T-helper 1 cell treated with Interleukin-12 subunit alpha and Interleukin-12 subunit beta and Interleukin-4 antibody, amounts not matched to agents 30 μg/mL and 1 μg/mL, for 36 hours (primary cell): ENCODE data around the gene PGLYRP3.
A peak's percentile ranks its signal among the peaks of the same experiment; 100 is the strongest.

Source experiments
- H3K27ac Mint-ChIP-seq: one replicate; pipeline ENCODE4 v1.8.0; 2021; ENCODE audit warnings: mild to moderate bottlenecking, mixed read lengths
- H3K27me3 Mint-ChIP-seq: one replicate; pipeline ENCODE4 v1.8.0; 2021; ENCODE audit warnings: low read depth, mixed read lengths
- H3K36me3 Mint-ChIP-seq: one replicate; pipeline ENCODE4 v1.8.0; 2021; ENCODE audit warnings: low read depth, mixed read lengths
- H3K4me1 Mint-ChIP-seq: one replicate; pipeline ENCODE4 v1.8.0; 2021; ENCODE audit warnings: low read depth, mixed read lengths
- H3K4me3 Mint-ChIP-seq: one replicate; pipeline ENCODE4 v1.8.0; 2021; ENCODE audit warnings: mild to moderate bottlenecking, moderate library complexity, mixed read lengths
- H3K9me3 Mint-ChIP-seq: one replicate; pipeline ENCODE4 v1.8.0; 2021; ENCODE audit warnings: mixed read lengths

PGLYRP3 gene

DNA sequence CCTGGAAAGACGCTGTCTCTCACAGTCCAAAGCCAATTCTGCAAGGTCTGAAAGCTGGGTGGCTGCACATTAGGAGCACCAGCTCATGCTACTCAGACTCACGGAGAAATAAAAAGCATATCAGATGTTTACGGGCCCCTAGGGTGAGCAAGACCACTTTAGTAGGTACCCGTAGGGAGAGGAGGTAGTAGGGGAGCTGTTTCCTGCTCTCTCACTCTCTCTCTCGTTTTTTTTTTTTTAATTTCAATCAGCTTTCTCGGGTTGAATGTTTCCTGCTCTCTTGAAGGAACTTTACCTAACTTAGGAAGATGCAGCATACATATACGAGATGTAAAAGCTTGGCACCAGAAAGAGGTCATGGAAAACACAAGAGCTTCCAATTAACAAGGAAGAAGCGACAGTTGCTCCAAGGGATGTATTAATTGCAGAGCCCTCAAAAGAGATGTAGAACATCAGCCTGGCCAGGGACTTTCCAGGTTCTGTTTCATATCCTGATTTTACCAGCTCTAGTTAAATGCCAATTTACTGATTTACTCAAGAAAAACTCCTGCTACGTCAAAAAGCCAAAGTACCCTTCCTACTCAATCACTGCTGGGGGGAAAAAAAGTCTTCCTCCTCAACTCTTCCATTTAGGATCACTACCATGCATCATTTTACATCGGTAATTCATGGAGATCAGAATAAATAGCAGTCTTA, 50.1 kb downstream of the PGLYRP3 start:
- H3K4me3 Mint-ChIP-seq, result peak overlapping the region; percentile 3

DNA sequence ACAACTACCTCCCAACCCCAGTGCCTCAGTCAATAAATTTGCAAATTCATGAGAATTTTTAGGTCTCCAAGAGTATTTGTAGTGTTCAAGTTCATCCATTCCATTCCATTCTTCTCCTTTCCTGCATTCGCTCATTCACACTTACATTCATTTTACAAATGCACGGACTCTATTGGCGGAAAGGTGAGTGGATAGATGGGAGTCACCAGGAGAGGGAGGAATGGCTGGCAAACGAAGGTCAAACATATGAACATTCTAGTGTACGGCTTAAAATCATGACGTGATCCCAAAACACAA, 50.7 kb downstream of the PGLYRP3 start:
- Mint-ChIP-seq H3K27ac (no peak overlapping the region), H3K9me3 (no peaks in the 10 kb centered on the region), H3K27me3 (peaks cover 75% of the 10 kb centered on the region), H3K4me3 (peak overlapping the region; percentile 25), H3K36me3 (peaks cover 3% of the 10 kb centered on the region), H3K4me1 (peaks cover 24% of the 10 kb centered on the region)

More for the DNA sequence above, 50.1 kb downstream of the PGLYRP3 start:
- Mint-ChIP-seq H3K36me3 (peaks cover 3% of the 10 kb centered on the region), H3K27ac (no peak overlapping the region), H3K27me3 (peaks cover 80% of the 10 kb centered on the region), H3K9me3 (no peaks in the 10 kb centered on the region), H3K4me1 (peaks cover 24% of the 10 kb centered on the region)

DNA sequence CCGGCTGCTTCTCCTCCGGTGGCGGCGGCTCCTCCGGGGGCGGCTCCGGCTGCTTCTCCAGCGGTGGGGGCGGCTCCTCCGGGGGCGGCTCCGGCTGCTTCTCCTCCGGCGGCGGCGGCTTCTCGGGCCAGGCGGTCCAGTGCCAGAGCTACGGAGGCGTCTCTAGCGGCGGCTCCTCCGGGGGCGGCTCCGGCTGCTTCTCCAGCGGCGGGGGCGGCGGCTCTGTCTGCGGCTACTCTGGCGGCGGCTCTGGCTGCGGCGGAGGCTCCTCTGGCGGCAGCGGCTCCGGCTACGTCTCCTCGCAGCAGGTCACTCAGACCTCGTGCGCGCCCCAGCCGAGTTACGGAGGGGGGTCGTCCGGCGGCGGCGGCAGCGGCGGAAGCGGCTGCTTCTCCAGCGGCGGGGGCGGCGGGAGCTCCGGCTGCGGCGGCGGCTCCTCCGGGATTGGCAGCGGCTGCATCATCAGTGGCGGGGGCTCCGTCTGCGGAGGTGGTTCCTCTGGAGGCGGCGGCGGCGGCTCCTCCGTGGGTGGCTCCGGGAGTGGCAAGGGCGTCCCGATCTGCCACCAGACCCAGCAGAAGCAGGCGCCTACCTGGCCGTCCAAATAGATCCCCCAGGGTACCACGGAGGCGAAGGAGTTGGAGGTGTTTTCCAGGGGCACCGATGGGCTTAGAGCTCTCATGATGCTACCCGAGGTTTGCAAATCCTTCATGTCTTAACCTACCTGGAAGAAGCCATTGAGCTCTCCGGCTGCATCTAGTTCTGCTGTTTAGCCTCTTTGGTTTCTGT, 51.3 kb downstream of the PGLYRP3 start:
- Mint-ChIP-seq H3K27ac (no peak overlapping the region), H3K9me3 (no peaks in the 10 kb centered on the region), H3K27me3 (peaks cover 69% of the 10 kb centered on the region), H3K4me1 (peaks cover 24% of the 10 kb centered on the region), H3K4me3 (peak overlapping the region; percentile 25), H3K36me3 (peaks cover 3% of the 10 kb centered on the region)

DNA sequence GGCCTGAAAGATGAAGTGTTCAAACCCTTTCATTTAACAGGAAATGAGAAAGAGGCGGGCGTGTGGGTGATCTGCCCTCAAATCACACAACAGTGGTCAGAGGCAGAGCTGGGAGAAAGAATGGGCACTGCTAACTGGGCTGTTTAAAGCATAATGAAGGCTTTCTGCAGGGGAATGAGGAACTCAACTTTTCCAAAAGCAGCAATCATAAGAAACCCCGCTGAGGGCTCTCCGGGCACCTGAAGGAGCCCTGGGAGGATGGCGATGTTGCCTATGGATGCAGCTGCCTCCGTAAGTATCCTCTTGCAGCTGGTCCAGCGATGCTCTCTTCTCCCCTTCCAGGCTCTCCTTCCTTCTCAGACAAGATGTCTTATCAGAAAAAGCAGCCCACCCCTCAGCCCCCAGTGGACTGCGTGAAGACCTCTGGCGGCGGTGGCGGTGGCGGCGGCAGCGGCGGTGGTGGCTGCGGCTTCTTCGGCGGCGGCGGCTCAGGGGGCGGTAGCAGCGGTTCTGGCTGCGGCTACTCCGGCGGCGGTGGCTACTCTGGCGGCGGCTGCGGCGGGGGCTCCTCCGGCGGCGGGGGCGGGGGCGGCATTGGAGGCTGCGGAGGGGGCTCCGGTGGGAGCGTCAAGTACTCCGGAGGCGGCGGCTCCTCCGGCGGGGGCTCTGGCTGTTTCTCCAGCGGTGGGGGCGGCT, 52.0 kb downstream of the PGLYRP3 start:
- Mint-ChIP-seq H3K9me3 (no peaks in the 10 kb centered on the region), H3K27ac (peak overlapping the region; percentile 5), H3K4me3 (peak overlapping the region; percentile 49), H3K27me3 (peaks cover 63% of the 10 kb centered on the region), H3K4me1 (peaks cover 24% of the 10 kb centered on the region), H3K36me3 (peaks cover 3% of the 10 kb centered on the region)

DNA sequence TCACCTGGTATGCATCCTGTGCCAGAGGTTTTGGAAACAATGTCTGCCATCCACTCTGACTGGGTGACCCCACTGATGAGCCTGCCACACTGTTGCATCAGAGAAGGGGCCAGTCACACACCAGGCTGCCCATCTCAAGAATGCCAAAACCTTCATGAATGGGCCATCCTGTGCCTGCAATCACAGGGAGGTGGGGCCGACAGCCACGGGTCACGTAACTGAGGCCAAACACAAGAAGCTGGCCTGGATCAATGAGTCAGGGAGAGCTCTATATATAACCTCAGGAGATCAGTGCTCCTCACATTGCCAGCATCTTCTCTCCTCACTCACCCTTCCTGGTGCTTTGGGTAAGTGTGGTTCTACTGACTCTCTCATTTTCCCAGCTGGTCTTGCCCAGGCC, 53.4 kb downstream of the PGLYRP3 start, which contains the start of gene LORICRIN:
Gene LORICRIN (plus strand): TSS at position 301 of the 400 bp plus-strand sequence. CDS start 1,263 bp downstream, outside the sequence.
- peaks cover 54% of the 10 kb centered on the region for H3K27me3 Mint-ChIP-seq
- H3K27ac Mint-ChIP-seq, result peak within 1 kb of the TSS; percentile 5

DNA sequence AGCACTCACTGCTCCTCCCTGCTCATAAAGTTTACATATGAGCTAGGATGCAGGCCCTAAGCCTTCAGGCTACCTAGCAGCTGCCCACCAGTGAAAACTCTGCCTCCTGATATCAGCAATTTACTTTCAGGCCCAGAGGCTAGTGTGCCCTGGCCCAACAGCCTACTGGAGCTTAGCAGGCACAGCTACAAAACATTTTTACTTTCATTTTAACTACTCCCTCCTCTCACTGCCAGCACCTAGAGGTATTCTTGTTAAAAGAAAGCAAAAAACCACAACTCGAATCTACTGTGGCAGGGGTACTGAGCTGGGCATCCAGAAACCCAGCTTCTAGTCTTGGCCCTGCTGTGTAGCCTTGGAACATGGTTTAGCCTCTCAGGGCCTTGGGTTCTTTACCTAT, 59.1 kb downstream of the PGLYRP3 start:
- Mint-ChIP-seq H3K27me3 (peaks cover 9% of the 10 kb centered on the region), H3K36me3 (no peaks in the 10 kb centered on the region), H3K9me3 (no peaks in the 10 kb centered on the region), H3K4me1 (peaks cover 4% of the 10 kb centered on the region), H3K4me3 (no peak overlapping the region), H3K27ac (no peak overlapping the region)

More for the DNA sequence above, 53.4 kb downstream of the PGLYRP3 start, which contains the start of gene LORICRIN:
- Mint-ChIP-seq H3K36me3 (peaks cover 3% of the 10 kb centered on the region), H3K9me3 (no peaks in the 10 kb centered on the region), H3K4me1 (peaks cover 24% of the 10 kb centered on the region), H3K4me3 (peak within 1 kb of the TSS; percentile 49)

DNA sequence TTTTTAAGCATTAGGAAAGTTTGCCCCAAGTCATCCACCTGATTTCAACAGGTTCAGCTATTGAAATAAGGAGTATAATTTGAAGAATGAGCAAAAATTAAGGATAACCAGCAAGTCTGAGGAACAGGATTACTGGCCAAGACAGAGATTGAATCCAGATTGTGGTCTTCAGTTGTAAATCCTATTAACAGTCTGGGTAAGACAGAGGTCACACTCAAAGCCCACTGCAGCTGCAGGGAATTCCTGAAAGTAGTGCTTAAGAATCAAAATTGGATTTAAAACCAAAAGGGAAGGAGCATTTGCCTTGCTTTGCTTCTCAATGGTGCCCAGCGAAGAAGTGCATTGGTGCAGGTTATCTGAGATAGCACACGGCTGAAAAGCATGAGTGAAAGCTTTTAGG, 59.7 kb downstream of the PGLYRP3 start:
- no peak overlapping the region for H3K4me3 Mint-ChIP-seq
- H3K36me3 Mint-ChIP-seq, result no peaks in the 10 kb centered on the region
- H3K4me1 Mint-ChIP-seq, result peaks cover 4% of the 10 kb centered on the region
- no peak overlapping the region for H3K27ac Mint-ChIP-seq
- H3K9me3 Mint-ChIP-seq, result no peaks in the 10 kb centered on the region
- H3K27me3 Mint-ChIP-seq, result peaks cover 9% of the 10 kb centered on the region

DNA sequence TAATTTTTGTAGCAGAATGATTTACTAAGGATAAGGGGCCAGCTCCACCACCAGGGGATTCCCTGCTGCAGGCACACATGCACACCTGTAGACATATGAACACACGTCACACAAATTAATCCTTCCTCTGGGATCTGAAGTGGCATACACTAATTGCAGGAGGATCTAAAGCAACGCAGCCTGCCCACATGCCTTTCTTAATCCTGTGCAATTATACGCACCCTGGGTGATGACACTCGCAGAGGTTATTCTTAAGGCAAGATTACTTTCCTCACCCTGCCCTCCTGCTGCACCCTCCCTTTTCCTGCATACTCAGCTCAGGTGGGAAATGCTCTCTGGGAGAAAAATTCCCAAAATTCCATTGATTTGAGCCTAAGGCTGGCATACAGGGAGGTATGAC, 60.8 kb downstream of the PGLYRP3 start:
- Mint-ChIP-seq H3K4me1 (peaks cover 4% of the 10 kb centered on the region), H3K27ac (no peak overlapping the region), H3K36me3 (no peaks in the 10 kb centered on the region), H3K9me3 (no peaks in the 10 kb centered on the region), H3K27me3 (peaks cover 14% of the 10 kb centered on the region), H3K4me3 (no peak overlapping the region)

DNA sequence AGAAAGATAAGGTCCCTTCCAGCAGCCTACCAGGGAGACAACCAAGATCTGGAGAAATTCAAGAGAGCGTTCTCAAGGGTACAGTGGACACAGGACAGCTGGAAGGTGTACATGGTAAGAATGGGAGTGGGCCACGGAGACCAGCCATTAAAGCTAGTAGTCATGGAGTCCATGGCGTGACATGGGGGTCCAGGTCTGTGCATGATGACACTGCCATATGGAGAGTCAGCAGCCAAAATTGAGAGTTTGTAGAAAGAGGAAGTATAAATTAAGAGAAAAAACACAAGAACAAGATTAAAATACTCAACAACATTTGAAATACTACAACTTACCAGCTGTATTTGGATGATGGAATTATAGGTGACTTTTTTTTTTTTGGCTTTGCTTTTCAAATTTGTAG, 61.2 kb downstream of the PGLYRP3 start:
- H3K27ac Mint-ChIP-seq, result no peak overlapping the region
- H3K27me3 Mint-ChIP-seq, result peaks cover 14% of the 10 kb centered on the region
- H3K36me3 Mint-ChIP-seq, result no peaks in the 10 kb centered on the region
- peaks cover 4% of the 10 kb centered on the region for H3K4me1 Mint-ChIP-seq
- H3K4me3 Mint-ChIP-seq, result no peak overlapping the region
- H3K9me3 Mint-ChIP-seq, result no peaks in the 10 kb centered on the region

DNA sequence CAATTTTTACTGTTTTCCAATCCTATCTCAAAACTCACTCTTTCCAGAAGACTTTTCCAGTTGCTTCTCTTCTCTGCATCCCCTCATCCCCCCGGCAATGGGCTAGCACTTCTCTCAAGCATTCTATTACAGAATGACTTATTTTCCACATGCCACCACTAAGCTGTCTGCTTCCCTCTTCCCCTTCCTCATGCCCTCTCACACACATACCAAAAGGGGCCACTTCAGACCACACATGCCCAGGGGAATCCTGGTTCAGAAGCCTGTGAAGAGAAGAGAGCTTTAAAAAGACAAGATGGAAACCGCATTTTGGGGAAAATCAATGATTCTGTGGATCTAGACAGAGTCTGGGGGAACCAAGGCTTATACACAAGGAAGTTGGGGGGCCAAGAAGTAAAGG, 61.7 kb downstream of the PGLYRP3 start:
- Mint-ChIP-seq H3K27me3 (peaks cover 14% of the 10 kb centered on the region), H3K36me3 (no peaks in the 10 kb centered on the region)

DNA sequence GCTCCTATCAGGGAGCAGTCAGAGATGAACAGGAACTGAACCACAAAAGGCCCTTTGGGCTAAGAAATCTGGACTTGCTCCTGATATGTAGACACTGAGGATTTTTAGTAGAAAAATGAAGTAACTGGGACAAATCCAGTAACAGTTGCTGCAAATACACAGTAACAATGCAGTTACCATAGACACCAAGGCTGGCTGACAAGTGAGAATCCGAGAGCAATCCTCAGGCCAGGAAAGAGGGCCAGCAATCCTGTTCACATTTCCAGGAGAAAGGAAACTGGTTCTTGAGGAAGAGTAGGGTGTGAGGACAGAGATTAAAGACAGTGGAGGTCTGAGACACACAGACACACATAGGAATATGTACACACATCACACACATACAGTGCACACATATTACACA, 62.6 kb downstream of the PGLYRP3 start:
- Mint-ChIP-seq H3K36me3 (no peaks in the 10 kb centered on the region), H3K27ac (no peak overlapping the region), H3K9me3 (no peaks in the 10 kb centered on the region), H3K4me3 (no peak overlapping the region), H3K4me1 (peaks cover 4% of the 10 kb centered on the region), H3K27me3 (peaks cover 14% of the 10 kb centered on the region)

More for the DNA sequence above, 61.7 kb downstream of the PGLYRP3 start:
- Mint-ChIP-seq H3K9me3 (no peaks in the 10 kb centered on the region), H3K4me3 (no peak overlapping the region), H3K4me1 (peaks cover 4% of the 10 kb centered on the region), H3K27ac (no peak overlapping the region)

DNA sequence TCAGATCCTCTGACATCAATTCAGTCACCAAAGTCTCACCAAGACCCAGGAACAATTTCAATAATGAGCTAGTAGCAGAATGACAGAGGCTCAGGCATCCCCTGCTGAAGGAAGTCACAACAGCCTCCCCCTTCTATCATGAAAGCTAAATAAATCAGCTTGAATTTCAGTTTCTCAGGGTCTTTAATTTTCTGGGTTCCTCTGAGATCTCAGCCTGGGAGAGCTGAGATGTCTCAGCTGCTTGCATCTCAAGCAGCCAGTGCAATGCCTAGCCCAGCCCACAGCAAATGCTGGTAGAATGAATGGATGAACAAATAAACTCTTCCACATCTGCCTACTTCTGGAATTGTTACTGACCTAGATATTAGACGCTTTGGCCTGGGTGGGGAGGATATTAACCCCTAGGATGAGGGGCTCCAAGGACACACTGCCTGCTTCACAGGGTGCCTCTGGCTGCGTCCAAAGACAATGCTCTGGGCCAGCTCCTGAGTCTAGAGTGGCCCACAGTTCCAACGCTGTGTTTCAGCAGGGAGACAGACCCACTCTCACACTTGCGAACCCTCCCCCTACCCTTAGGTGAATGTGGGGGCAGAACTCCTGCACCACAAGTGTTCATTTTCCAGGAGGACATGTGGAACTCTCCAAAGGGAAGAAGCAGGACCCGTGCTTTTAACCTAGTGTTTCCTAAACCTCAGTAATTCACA, 64.4 kb downstream of the PGLYRP3 start:
- Mint-ChIP-seq H3K27ac (no peak overlapping the region), H3K4me1 (no peaks in the 10 kb centered on the region), H3K4me3 (no peak overlapping the region), H3K27me3 (peaks cover 14% of the 10 kb centered on the region), H3K9me3 (peaks cover 8% of the 10 kb centered on the region), H3K36me3 (no peaks in the 10 kb centered on the region)
